Calu3 (cell line): ENCODE data around the gene FCMR. TPM values are rescaled to one million over a fixed set of nuclear protein-coding genes. Genes with fewer than 3 reads are reported as not detected.

Experiments used
- BruUV-seq: library from RNA; stranded (reverse); fragments of 400-500 nt; replicated peaks from 2 replicates; lab custom pipeline; 2021; lab: Mats Ljungman, UMichigan
- CTCF ChIA-PET: fragments of 300-600 bp; sonication (Branson Sonifier 250); formaldehyde crosslinking; loops from one replicate; lab custom pipeline; 2022; ENCODE audit warnings: antibody characterized with exemption; lab: Charles Lee
- DNase-seq: peaks from one replicate; pipeline ENCODE4 v3.0.0; 2022
- H3K27ac Mint-ChIP-seq: one replicate; pipeline ENCODE4 v1.8.0; 2022; ENCODE audit warnings: mixed read lengths; ENCODE audit not compliant: unreplicated experiment
- H3K27me3 Mint-ChIP-seq: one replicate; pipeline ENCODE4 v1.8.0; 2022; ENCODE audit warnings: mixed read lengths; ENCODE audit not compliant: unreplicated experiment
- H3K36me3 Mint-ChIP-seq: one replicate; pipeline ENCODE4 v1.8.0; 2022; ENCODE audit warnings: mild to moderate bottlenecking, moderate library complexity, mixed read lengths; ENCODE audit not compliant: insufficient read depth, unreplicated experiment
- H3K4me1 Mint-ChIP-seq: one replicate; pipeline ENCODE4 v1.8.0; 2022; ENCODE audit warnings: mild to moderate bottlenecking, low read depth, mixed read lengths; ENCODE audit not compliant: unreplicated experiment
- H3K4me3 Mint-ChIP-seq: one replicate; pipeline ENCODE4 v1.8.0; 2022; ENCODE audit warnings: mild to moderate bottlenecking, low read depth, moderate library complexity, mixed read lengths; ENCODE audit not compliant: unreplicated experiment
- H3K9me3 Mint-ChIP-seq: one replicate; pipeline ENCODE4 v1.8.0; 2022; ENCODE audit warnings: low read depth, mixed read lengths; ENCODE audit not compliant: unreplicated experiment
- CTCF ChIP-seq: fragments of 200-600 bp; IDR thresholded peaks from one replicate; pipeline ENCODE4 v1.8.0; 2022; ENCODE audit warnings: antibody characterized with exemption; ENCODE audit not compliant: unreplicated experiment
- intact Hi-C: fragments of 100-400 bp; cut with micrococcal nuclease; formaldehyde crosslinking; loops from one replicate; pipeline ENCODE4 v1.10.0; 2022; ENCODE audit not compliant: unreplicated experiment
- total RNA-seq: library from RNA; stranded (reverse); gene quantifications from 2 replicates; pipeline ENCODE4 v1.2.3, GENCODE V29; 2022

The FCMR gene
- total RNA-seq, 1 experiment from 2014 or later: 1.1 TPM

- Mint-ChIP-seq H3K36me3 (peaks cover 16% of the 10 kb centered on the region), H3K4me3 (peak overlapping the region; percentile 20), H3K9me3 (no peaks in the 10 kb centered on the region), H3K27ac (peak overlapping the region; percentile 70), H3K4me1 (peaks cover 78% of the 10 kb centered on the region), H3K27me3 (no peaks in the 10 kb centered on the region)
- CTCF ChIA-PET: interaction anchor here (1.0 to 3.3 kb wide), 5 partner anchors 11 to 29 kb away, joined by 3 to 22 read pairs (median 8); no protein-coding TSS in a partner anchor
- BruUV-seq: no TSS peak
- intact Hi-C loops: loop anchor here (5.0 kb wide), 1 partner anchor 54 kb away; no protein-coding TSS in a partner anchor
- no peak for TF ChIP-seq CTCF
- no peak for DNase-seq
Observed at GRCh38 chr1:206953626-206954025, 31.9 kb upstream of the FCMR start.

GRCh38 chr1:206953126-206953525 is 31.4 kb upstream of the FCMR start:
- intact Hi-C loops: loop anchor here (5.0 kb wide), 1 partner anchor 54 kb away; no protein-coding TSS in a partner anchor
- H3K9me3 Mint-ChIP-seq: no peaks in the 10 kb centered on the region
- BruUV-seq: no TSS peak

GRCh38 chr1:206952171-206952570 is 30.4 kb upstream of the FCMR start:
- no peak for TF ChIP-seq CTCF
- peaks cover 16% of the 10 kb centered on the region for H3K36me3 Mint-ChIP-seq
- H3K4me3 Mint-ChIP-seq: peak overlapping the region; percentile 20
- CTCF ChIA-PET: interaction anchor here (0.7 to 3.3 kb wide), 11 partner anchors 10 to 80 kb away, joined by 3 to 22 read pairs (median 3); no protein-coding TSS in a partner anchor
- peak; percentile 74 for DNase-seq
- H3K27ac Mint-ChIP-seq: peak overlapping the region; percentile 70
- peaks cover 93% of the 10 kb centered on the region for H3K4me1 Mint-ChIP-seq
- no peaks in the 10 kb centered on the region for H3K27me3 Mint-ChIP-seq
- no peaks in the 10 kb centered on the region for H3K9me3 Mint-ChIP-seq
- intact Hi-C loops: loop anchor here (5.0 kb wide), 1 partner anchor 55 kb away; no protein-coding TSS in a partner anchor
- BruUV-seq: no TSS peak

More at GRCh38 chr1:206953126-206953525, 31.4 kb upstream of the FCMR start:
- Mint-ChIP-seq H3K27me3 (no peaks in the 10 kb centered on the region), H3K36me3 (peaks cover 16% of the 10 kb centered on the region), H3K4me3 (peak overlapping the region; percentile 20), H3K4me1 (peaks cover 83% of the 10 kb centered on the region), H3K27ac (peak overlapping the region; percentile 70)
- peak; percentile 79 for DNase-seq
- TF ChIP-seq CTCF: no peak
- CTCF ChIA-PET: interaction anchor here (0.6 to 3.3 kb wide), 4 partner anchors 11 to 26 kb away, joined by 3 to 22 read pairs (median 4); no protein-coding TSS in a partner anchor

GRCh38 chr1:206951318-206952100 is 29.8 kb upstream of the FCMR start:
- peaks cover 16% of the 10 kb centered on the region for H3K36me3 Mint-ChIP-seq
- no TSS peak for BruUV-seq
- H3K27me3 Mint-ChIP-seq: no peaks in the 10 kb centered on the region
- intact Hi-C loops: loop anchor here (1.0 to 5.0 kb wide), 3 partner anchors 9 to 56 kb away; no protein-coding TSS in a partner anchor
- H3K4me1 Mint-ChIP-seq: peaks cover 96% of the 10 kb centered on the region
- peak overlapping the region; percentile 20 for H3K4me3 Mint-ChIP-seq
- peak; percentile 75 for DNase-seq
- peak overlapping the region; percentile 70 for H3K27ac Mint-ChIP-seq
- CTCF ChIA-PET: interaction anchor here (0.7 to 3.3 kb wide), 13 partner anchors 9 to 81 kb away, joined by 3 to 22 read pairs (median 3); no protein-coding TSS in a partner anchor
- TF ChIP-seq CTCF: no peak
- no peaks in the 10 kb centered on the region for H3K9me3 Mint-ChIP-seq
